ENCODE measurements around the gene CMYA5.

GRCh38 chr5:79753877-79754645 lies 64.4 kb downstream of the CMYA5 start:
- no peak for TF ChIP-seq CTCF (IDR thresholded peaks at IDR 0.05; ENCODE audit: low read depth, low read length, poor library complexity, severe bottlenecking)
- no peak for TF ChIP-seq EZH2phosphoT487 (IDR thresholded peaks at IDR 0.05; ENCODE audit: borderline replicate concordance, low read length)

Measured in DOHH2 (cell line).